DOHH2 (cell line): Measurements from ENCODE around the gene SAFB.

Experiments used
- CTCF ChIP-seq: fragments of 200-600 bp; sonication (generic); IDR thresholded peaks from one replicate; pipeline ENCODE4 v1.5.1; 2014; ENCODE audit warnings: antibody characterized with exemption, mild to moderate bottlenecking, low read depth, low read length; ENCODE audit not compliant: poor library complexity, severe bottlenecking
- EZH2phosphoT487 ChIP-seq: fragments of 200-600 bp; sonication (generic); IDR thresholded peaks from 2 replicates; pipeline ENCODE4 v1.6.1; 2017; ENCODE audit warnings: borderline replicate concordance, mild to moderate bottlenecking, antibody characterized with exemption, low read length, moderate library complexity, mixed read lengths

GRCh38 chr19:5579697-5580096 lies 43.2 kb upstream of the SAFB start:
- no peak for TF ChIP-seq CTCF
- no peak for TF ChIP-seq EZH2phosphoT487
